ENCODE data around the gene PKM. TPM values are rescaled to one million over a fixed set of nuclear protein-coding genes. Genes with fewer than 3 reads are reported as not detected.

Gene PKM
- total RNA-seq, 1 donor from 2014 or later: 1,255 TPM

DNA sequence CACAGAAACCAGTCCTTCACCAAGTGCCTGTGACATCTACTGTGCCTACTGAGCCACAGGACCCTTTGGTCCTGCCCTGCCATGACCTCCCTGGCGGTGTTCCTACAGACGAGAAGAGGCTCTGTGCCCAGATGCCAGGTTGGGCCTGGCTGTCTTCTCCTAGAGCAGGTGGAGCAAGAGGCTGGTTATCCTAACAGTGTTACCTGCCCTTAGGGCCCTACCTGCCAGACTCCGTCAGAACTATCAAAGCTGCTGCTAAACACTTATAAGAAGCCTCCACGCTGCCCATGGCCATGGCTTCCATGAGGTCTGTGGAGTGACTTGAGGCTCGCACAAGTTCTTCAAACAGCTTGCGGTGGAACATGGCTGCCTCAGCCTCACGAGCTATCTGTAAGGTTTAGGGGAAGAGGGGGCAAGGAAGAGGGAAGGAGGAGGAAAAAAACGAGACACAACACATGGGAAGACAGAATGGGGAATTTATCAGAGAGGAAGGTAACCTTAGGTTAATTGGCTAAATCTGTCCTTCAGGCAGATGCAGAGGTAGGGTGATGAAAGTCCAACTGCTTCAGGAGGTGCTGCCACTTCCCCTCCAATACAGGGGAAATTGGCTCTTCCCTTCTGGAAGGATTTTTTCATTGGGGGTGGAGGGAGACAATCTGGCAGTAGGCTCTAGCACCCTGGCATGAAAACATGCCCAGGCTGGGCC, 28.0 kb downstream of the PKM start:
- intact Hi-C loops (cut with micrococcal nuclease): no loop called here

- intact Hi-C loops (cut with micrococcal nuclease): no loop called here
These were observed 28.7 kb downstream of the PKM start for GRCh38 chr15:72202302-72202701.

DNA sequence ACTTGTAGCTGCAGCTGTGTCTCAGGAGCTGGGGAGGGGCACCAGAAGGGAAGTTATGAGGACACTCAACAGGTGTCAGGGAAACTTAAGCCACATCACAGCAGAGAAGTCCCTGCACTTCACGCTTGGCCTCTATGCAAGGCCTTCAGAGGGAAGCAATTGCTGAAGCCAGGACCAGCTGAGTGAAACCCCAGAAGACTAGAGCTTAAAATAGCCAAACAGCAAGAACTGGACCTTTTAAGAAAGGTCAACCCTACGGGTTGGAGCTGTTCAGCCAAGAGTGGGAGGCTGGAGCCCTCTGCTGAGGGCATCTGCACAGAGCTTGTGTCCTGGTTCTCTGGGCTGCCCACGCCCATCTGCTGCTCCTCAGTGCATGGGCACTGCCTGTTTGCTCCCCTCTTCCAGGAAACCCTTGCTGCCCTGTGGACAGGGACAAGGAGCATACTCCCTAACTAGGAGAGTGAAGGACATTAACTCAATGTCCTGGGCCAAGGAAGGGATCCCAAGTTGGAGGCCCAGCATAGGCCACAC, 29.5 kb downstream of the PKM start:
- intact Hi-C loops (cut with micrococcal nuclease): no loop called here

- intact Hi-C loops (cut with micrococcal nuclease): no loop called here
These were observed 30.4 kb downstream of the PKM start for GRCh38 chr15:72200395-72201237.

DNA sequence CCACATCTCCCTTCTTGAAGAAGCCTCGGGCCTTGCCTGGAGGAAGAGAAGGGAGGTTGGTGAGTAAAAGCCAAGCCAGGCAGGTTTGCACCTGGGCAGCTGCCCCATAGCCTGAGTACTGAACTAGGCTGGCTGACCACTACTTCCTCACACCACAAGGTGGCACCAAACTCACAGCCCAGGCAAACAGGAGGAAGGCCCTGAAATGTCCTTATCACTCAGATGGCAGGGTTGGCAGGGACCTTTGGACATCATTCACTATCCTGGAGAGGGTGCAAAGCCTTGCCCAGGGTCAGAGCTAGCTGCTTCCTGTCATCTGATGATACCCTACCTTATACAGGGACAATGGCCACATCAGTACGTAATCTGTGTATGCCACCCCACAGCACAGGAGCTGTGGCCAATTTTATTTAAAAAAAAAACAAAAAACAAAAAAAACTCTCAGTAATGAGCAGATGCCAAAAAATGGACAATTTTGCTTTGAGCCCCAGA, 31.2 kb downstream of the PKM start:
- intact Hi-C loops (cut with micrococcal nuclease): loop anchor here (1.0 to 2.0 kb wide), 2 partner anchors 29 to 87 kb away; no protein-coding TSS in a partner anchor

- intact Hi-C loops (cut with micrococcal nuclease): loop anchor here (1.0 to 2.0 kb wide), 2 partner anchors 30 to 87 kb away; no protein-coding TSS in a partner anchor
These were observed 31.8 kb downstream of the PKM start for GRCh38 chr15:72199205-72199515.

DNA sequence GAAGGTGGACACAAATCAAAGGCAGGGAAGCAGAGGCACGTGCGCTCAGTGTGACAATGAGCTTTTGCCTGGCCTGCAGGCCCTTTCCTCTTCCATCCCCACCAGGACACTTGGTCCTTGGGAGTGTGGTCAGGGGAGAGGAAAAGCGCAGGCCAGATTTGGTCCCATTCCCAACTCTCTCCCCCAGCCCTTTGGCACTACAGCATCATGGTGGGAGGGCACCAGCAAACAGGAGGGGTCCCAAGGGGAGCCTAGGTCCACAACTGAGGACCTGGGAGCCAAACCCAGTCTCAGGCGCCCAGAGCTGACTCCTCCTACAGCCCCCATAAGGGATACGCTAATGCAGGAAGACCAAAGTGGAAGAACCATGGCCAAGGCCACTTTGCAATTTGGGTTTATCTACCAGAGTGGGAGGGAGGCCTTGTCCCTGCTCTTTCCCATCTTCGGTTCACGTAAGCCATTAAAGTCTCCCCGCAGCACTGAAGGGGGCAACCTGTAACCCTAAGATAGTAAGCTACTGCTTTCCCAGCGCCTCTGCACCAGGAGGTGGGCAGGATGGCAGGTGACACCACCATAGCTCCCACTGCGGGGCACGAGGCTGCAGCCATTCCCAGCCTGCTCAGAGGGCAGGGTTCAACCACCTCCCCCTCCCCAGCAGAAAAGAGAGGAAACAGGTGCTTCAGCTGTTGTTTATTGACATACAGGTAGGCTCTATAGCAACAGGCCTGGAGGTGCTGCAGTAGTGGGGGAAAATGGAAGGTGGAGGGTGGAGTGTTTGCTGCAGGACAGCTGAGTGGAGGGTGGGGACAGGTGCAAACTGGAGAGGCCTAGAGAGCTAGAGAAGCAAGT, 32.4 kb downstream of the PKM start:
- intact Hi-C loops (cut with micrococcal nuclease): loop anchor here (1.0 to 2.0 kb wide), 2 partner anchors 30 to 88 kb away; no protein-coding TSS in a partner anchor

- intact Hi-C loops (cut with micrococcal nuclease): loop anchor here (2.0 kb wide), 1 partner anchor 31 kb away; no protein-coding TSS in a partner anchor
These were observed 33.3 kb downstream of the PKM start, which contains the start of gene GRAMD2A for GRCh38 chr15:72197460-72198355. Gene GRAMD2A, minus strand, starts transcription at chr15:72197787.

DNA sequence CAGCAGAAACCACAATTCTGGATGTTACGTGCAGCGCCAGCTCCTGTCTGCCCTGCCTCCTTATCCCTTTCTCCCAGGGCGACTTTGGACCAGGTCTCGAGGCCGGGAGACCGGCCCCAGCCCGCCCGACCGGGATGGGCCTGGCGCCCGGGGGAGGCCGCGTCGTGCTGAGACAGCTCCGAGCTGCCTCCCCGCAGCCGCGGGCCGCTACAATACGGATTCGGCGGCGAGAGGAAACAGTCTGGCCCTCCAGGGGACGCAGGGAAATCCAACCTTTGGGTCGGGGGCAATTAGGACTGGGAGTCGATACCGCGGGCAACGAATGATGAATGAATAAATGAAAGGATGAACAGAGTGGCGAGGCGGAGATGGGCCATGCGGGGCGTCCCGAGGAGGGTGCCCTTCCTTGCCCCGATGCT, 33.9 kb downstream of the PKM start:
- intact Hi-C loops (cut with micrococcal nuclease): no loop called here

DNA sequence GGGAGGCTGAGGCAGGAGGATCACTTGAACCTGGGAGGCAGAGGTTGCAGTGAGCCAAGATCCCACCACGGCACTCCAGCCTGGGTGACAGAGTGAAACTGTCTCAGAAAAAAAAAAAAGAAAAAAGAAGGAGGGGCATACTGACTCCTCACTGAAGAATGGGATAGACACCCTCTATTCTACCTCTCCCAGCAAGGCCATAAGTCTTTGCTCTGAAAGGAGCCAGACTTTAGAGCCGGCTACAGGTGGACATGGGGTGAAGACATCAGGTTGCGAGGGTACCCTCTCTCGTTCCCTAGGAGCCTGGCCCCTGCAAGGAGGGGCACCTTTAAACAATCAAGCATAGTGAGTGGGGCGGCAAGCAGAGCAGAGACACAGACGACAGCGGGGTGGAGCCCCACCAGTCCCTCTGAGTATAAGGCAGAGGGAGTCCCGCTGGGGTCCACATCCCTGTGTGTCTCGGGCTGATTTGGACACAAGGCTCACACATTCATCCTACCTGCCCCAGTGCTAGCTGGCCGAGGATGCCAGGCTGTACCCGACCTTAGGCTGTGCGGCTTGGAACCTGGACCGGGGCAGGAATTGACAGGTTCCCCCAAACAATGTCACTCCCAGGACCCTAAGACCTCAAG, 34.5 kb downstream of the PKM start:
- intact Hi-C loops (cut with micrococcal nuclease): no loop called here

- intact Hi-C loops (cut with micrococcal nuclease): no loop called here
These were observed 35.9 kb downstream of the PKM start for GRCh38 chr15:72195101-72195511.

- intact Hi-C loops (cut with micrococcal nuclease): no loop called here
These were observed 37.1 kb downstream of the PKM start for GRCh38 chr15:72193836-72194396.

DNA sequence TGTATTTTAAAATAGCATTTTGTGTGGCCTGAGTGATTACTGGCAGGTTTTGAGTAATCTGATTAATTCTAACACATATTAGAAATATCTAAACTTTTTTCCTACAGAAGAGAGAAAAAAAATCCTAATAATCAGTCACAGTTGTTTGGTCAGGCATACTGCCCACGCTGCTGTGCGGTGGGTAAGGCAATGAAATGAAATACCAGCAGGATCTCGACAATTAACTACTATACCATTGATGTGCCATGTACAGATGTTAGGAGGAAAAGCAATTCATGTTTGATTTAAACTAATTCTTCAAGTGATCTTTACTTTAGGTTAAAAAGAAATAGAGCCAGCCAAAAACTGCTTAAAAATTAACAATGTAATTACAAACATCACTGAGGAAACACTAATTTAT, 38.6 kb downstream of the PKM start:
- intact Hi-C loops (cut with micrococcal nuclease): no loop called here

DNA sequence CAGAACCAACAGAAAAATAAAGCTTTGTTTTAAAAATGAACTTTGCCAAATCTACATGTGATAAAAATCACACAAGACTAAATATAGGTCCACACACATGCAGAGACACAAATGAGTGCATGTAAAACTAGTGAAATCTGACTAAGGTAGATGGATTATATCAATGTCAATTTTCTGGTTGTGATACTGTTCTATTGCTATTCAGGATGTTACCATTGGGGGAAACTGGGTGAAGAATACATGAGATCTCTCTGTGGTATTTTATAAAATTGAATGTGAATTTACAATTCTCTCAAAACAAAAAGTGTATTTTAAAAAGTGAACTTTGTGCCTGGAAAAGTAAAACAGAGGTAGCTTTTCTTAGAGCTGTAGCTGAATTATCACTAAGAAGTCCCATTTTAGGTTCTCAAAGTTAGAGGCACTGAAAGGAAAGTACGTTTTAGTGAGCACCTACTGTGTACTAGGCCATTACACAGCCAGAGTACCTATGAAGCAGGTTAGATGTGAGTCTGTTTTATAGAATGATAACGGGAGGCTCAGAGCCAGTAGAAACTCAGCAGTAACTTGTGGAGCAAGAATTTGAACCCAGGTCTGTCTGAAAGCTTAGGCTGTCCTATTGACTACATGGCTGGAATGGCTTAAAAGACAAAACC, 41.6 kb downstream of the PKM start:
- intact Hi-C loops (cut with micrococcal nuclease): no loop called here

- intact Hi-C loops (cut with micrococcal nuclease): no loop called here
These were observed 46.7 kb downstream of the PKM start for GRCh38 chr15:72184165-72184811.

DNA sequence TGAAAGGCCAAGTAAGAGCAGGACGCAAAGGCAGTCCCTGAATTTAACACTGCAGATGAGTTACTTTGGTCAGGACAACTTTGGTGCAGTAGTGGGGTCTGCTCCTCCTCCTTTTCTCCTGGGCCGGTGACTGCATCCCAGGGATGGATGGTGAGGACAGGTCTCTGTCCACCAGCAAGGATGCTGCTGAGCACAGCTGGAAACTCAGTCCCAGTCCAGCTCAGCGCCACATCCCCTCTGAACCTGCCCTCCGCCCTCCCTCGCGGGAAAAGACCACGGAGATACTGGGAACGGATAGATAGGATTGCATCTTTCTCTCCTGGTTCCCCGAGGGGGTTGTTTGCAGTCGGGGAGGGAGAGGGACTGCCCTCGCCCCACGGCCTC, 47.2 kb downstream of the PKM start:
- intact Hi-C loops (cut with micrococcal nuclease): no loop called here

- intact Hi-C loops (cut with micrococcal nuclease): no loop called here
These were observed 48.3 kb downstream of the PKM start for GRCh38 chr15:72182673-72183072.

- intact Hi-C loops (cut with micrococcal nuclease): no loop called here
These were observed 48.7 kb downstream of the PKM start for GRCh38 chr15:72182244-72182643.

Data from T-helper 2 cell treated with Interferon-gamma antibody and Interleukin-4, amounts not matched to agents 100 ng/mL and 5 ng/mL, for 36 hours (primary cell).